GM18861 (cell line): ENCODE measurements around the gene SNX33.
"Not testable (repeated sequence)": the region's sequence is repeated elsewhere in the genome, so short reads cannot be mapped to it uniquely, and the experiment has no call there.

Experiments used
- ATAC-seq: cut with Tn5 transposase; IDR thresholded peaks from one replicate; pipeline ENCODE4 v1.9.1; 2021; ENCODE audit not compliant: unreplicated experiment

Gene SNX33

DNA sequence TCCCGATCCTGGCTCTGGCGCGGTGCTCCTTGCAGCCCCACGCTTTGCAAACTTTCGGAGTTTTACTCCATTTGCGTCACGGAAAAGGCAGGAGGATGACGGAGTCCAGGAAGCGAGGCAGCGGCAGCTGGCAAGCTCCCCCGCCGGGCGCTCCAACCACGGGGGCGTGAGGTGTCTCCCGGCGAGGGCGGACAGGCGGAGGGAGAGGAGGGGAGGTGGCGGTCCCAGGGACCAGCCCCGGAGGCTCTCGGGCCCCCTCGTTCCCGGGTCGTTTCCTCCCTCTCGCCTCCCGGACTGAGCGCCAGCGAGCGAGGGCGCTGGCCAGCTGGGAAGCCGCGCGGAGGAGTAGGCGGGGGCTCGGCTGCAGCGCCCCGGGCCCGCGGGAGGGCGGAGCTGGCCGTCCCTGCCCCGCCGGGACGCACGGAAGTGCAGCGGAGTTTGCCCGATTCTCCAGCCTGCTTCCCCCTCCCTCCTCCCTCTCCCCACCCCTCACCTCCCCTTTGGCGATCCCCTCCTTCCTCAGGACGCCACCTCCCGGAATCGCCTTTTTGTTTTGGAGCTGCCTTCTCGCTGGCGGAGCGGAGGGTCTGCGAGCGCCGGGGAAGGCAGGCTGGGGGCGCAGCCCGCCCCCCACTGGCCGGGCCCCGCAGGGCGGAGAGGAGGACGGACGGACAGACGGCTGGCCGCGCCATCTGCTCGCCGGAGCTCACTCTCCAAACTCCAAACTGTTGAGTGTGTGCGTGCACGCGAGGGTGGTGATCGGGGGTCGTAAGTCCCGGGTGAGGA, at the start of gene SNX33:
Gene SNX33 (plus strand): TSS at position 543 of the 786 bp plus-strand sequence. CDS start 1,191 bp downstream, outside the sequence.
- ATAC-seq = no peak

DNA sequence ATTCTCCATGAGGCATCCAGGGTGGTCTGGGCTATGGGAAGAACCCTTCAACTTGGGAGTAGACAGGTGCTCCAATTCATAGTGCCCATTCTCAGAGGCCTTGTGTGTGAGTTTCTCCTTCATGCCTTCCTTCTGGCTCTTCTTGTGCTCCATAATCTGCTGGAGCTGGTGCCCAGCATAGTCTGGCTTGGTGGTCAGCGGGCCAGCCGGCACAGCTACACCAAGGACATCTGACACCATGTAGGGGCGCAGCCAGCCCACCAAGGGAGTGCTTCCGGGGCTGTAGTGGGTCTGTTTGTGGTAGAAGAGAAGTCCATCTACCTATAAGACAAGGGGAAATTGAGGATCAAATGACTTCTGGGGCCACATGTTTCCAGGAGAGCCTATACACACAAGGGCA, 49.4 kb upstream of the SNX33 start:
- no peak for ATAC-seq

- ATAC-seq = no peak
Measured at GRCh38 chr15:75599401-75599800, 48.3 kb upstream of the SNX33 start.

GRCh38 chr15:75606026-75606425, 41.7 kb upstream of the SNX33 start:
- ATAC-seq = no peak

- no peak for ATAC-seq
Measured at GRCh38 chr15:75606711-75607699, 40.7 kb upstream of the SNX33 start.

- no peak for ATAC-seq
Measured at GRCh38 chr15:75616766-75617165, 30.9 kb upstream of the SNX33 start.

DNA sequence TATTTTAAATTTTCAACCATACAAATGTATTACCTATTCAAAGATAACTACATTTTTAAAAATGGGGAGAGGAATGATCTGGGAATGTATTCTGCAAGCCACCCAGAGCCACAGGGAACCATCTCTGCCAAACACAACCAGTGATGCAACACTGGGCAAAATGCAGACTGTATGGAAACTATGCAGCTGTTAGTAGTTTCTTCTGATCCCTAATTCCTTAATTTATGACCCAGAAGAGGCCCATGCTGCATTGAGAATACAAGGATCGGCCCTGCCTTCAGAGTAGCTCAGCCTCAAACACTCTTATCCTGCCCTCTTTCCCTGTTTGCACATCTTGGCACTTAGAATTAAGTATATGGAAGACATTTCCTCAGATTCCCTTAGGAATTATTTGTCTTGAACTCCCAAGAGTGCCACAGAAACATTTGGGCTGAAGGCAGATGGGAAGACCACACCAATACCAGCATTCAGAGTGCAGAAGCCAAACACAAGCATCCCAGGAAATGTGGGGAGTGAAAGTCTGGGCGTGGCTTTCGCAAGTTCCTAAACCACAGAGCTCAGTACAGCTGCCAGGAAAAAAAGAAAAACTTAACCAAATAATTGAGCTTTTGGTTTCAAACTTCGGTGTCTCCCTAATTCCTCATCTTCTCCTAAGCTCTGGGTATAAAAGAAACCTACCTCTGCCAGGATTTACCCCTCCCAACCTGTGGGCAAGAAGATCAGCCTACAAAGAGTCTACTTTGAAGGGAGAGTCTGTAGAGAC, 27.5 kb upstream of the SNX33 start:
- ATAC-seq = no peak

DNA sequence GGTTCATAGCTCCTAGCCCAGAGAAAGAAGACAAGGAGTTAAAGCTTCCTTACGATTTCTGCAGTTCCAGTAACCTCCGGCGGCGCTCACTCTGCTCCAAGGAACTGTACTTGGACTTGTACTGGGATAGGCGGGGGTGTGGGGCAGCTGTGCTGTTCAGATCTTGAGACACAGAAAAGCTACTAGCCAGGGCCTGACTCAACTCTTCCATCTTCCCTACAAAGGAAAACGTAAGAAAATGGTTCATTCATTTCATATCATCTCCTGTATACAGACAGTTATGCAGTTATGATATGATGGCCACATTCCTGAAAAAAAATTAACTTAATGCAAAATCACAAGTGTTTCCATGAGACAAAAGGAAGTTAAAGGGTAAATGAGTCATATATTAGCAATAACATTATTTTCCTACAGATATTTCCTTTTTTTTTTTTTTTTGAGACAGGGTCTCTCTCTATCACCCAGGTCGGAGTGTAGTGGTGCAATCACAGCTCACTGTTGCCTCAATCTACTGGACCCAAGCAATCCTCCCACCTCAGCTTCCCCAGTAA, 26.8 kb upstream of the SNX33 start:
- ATAC-seq = no peak

- no peak for ATAC-seq
Measured at GRCh38 chr15:75622505-75622904, 25.2 kb upstream of the SNX33 start.

GRCh38 chr15:75625542-75626347, 22.0 kb upstream of the SNX33 start, which contains the start of gene SNUPN:
Gene SNUPN, minus strand, starts transcription at chr15:75625725. Its CDS starts 4,674 bp downstream, at chr15:75621051.
- ATAC-seq = peak; percentile 73

DNA sequence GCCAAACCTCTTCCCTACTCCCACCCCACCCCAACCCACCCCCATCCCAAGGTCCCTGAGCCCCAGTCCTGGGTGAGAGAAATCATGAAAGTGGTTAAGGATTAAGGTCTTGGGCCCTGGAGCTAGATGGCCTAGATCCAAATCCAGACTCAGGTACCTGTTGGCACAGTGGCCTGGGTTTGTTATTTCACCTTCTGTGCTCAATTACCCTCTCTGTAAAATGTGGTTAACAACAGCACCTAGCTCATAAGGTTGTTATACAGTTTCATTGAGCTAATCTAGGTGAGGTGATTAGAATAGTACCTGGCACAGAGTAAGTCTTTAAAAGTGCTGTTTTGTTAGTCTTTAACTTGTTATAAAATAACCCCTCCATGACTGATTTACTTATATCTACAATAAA, 15.8 kb upstream of the SNX33 start:
- no peak for ATAC-seq

DNA sequence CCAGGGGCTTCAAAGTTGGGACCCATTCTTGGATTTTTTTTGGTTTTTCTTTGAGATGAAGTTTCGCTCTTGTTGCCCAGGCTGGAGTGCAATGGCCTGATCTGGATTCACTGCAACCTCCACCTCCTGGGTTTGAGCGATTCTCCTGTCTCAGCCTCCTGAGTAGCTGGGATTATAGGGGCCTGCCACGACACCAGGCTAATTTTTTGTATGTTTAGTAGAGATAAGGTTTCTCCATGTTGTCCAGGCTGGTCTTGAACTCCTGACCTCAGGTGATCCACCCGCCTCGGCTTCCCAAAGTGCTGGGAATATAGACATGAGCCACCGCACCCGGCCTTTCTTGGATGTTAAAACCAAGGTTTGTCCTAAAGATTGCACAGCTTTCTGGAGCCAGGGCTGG, 13.8 kb upstream of the SNX33 start:
- not testable (repeated sequence) for ATAC-seq

- ATAC-seq = no peak
Measured at GRCh38 chr15:75636026-75636425, 11.7 kb upstream of the SNX33 start.

DNA sequence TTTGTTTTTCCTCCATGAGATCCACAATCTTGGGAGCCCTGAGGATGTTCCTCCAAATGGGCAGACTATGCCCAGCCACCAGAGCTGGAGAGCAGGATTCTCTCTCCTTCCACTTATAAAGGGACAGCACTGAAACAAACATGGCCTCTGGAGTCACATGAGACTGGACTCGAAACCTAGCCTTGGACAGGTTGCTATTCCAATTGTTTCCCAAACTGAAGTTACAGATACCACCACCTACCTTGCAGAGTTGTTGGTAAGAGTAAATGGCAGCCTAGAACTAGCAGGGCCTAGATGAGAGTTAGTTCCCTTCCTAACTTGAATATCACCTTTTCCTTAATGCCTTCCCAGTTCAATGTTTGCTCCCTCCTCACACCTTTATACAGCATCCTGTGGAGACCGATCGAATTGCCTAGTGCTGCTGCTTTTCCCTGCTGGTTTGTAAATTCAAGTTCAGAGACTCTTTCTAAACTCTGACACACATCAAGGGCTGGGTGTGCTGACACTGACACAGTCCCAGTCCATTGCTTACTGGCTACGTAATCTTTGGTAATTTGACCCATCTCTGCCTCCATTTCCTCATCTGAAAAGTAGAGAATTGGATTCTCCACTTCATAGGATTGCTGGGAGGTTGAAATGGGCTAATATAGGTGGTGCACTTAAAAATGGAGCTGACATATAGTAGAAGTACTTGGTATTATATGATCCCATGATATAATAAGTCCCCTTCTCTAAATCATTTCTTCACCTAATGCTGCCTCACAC, 10.3 kb upstream of the SNX33 start:
- no peak for ATAC-seq

DNA sequence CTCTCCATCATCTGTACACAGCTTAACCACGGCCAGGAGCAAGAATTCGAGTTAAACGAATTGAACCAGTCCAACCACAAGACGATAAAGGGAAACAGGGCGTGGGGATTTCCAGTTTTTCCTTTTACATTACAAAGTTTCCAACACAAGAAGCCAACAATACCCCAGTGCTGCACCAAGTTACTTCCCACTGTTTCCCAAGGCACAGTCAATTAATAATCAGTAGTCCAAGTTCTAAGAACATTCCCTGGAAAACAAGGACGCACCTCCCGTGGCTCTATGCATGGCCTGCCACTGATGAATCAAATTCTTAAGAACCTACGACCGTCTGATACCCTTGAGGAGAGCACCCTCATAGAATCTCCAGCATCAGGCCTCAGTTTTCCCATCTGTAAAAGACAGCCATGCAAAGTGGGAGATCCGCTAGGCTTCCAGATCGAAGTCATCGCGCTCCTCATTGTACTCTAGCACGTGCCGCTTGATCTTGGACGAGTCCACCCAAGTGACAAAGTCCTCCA, 8.5 kb upstream of the SNX33 start:
- no peak for ATAC-seq

- peak; percentile 78 for ATAC-seq
Measured at GRCh38 chr15:75639709-75640482, 7.8 kb upstream of the SNX33 start, which contains the start of gene IMP3. Gene IMP3, minus strand, starts transcription at chr15:75640224. Its CDS starts 56 bp downstream, at chr15:75640168.

DNA sequence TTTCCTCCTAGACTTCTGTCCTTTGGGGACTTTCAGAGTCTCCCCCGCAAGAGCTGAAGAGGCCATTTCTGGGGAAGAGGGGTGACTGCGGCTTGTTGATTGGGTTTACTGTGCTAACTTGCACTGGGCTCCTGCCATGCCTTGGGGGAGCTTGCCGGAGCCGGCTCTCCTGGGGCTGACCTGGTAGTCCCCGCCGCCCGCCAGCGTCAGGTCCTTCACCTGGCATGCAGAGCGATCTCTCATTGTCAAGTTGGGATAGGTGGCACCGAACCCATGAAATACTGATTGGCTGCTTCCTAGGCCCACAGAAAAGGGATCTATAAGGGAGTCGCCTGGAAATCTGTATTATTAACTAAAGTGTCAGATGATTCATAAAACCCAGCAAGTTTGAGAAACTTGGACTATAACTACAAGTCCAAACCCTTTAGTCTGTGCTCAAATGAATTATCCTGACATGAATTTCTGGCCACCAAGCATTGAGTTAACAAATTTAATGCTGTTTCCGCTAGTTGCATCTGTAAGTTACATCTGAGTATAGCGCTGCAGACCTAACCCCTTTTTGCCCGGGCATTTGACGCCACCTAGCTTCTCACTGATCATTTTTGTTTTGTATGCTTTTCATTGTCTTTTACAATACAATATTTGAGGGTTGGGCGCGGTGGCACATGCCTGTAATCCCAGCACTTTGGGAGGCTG, 7.1 kb upstream of the SNX33 start:
- peak; percentile 21 for ATAC-seq

DNA sequence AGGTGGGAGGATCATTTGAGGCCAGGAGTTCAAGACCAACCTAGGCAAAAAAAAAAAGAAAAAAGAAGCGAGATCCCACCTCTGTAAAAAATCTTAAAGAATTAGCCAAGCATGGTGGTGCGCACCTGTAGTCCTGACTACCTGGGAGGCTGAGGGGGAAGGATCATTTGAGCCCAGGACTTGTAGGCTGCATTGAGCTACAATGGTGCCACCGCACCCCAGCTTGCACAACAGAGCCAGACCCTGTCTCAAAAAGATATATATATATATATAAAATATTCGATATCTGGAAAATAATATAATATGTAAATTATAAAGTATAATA, 6.6 kb upstream of the SNX33 start:
- no peak for ATAC-seq
